Measurements from ENCODE around the gene PLPPR5.
A peak's percentile ranks its signal among the peaks of the same experiment; 100 is the strongest.
"Not testable (repeated sequence)": the region's sequence is repeated elsewhere in the genome, so short reads cannot be mapped to it uniquely, and the experiment has no call there.

Gene PLPPR5

GRCh38 chr1:99004861-99005442 is at the start of gene PLPPR5:
Gene PLPPR5 (minus strand): TSS chr1:99004861. CDS start chr1:99004671, 190 bp downstream.
- no peak for TF ChIP-seq CTCF (IDR thresholded peaks at IDR 0.05; ENCODE audit: low read length, missing control alignments)
- no peak for DNase-seq (ENCODE audit: low read depth)
- peak within 1 kb of the TSS; percentile 33 for H3K4me3 ChIP-seq (replicated peaks; ENCODE audit: low read depth, low read length)

GRCh38 chr1:99051611-99052283 is 47.1 kb upstream of the PLPPR5 start:
- no peak for DNase-seq (ENCODE audit: low read depth)
- TF ChIP-seq CTCF (IDR thresholded peaks at IDR 0.05; ENCODE audit: low read length, missing control alignments) = no peak

GRCh38 chr1:99049745-99050144 is 45.1 kb upstream of the PLPPR5 start:
- no peak overlapping the region for H3K4me3 ChIP-seq (replicated peaks; ENCODE audit: low read depth, low read length)
- no peak for TF ChIP-seq CTCF (IDR thresholded peaks at IDR 0.05; ENCODE audit: low read length, missing control alignments)
- DNase-seq (ENCODE audit: low read depth) = no peak

More at GRCh38 chr1:99051611-99052283, 47.1 kb upstream of the PLPPR5 start:
- no peak overlapping the region for H3K4me3 ChIP-seq (replicated peaks; ENCODE audit: low read depth, low read length)

- H3K4me3 ChIP-seq (replicated peaks; ENCODE audit: low read depth, low read length); DNase-seq (ENCODE audit: low read depth): not testable (repeated sequence)
These were observed 32.1 kb upstream of the PLPPR5 start for GRCh38 chr1:99036746-99037145.

GRCh38 chr1:99018313-99018712 is 13.7 kb upstream of the PLPPR5 start:
- no peak overlapping the region for H3K4me3 ChIP-seq (replicated peaks; ENCODE audit: low read depth, low read length)
- no peak for DNase-seq (ENCODE audit: low read depth)
- no peak for TF ChIP-seq CTCF (IDR thresholded peaks at IDR 0.05; ENCODE audit: low read length, missing control alignments)

GRCh38 chr1:99017655-99018054 is 13.0 kb upstream of the PLPPR5 start:
- no peak for DNase-seq (ENCODE audit: low read depth)
- no peak overlapping the region for H3K4me3 ChIP-seq (replicated peaks; ENCODE audit: low read depth, low read length)
- TF ChIP-seq CTCF (IDR thresholded peaks at IDR 0.05; ENCODE audit: low read length, missing control alignments) = no peak

- TF ChIP-seq CTCF (IDR thresholded peaks at IDR 0.05; ENCODE audit: low read length, missing control alignments) = no peak
- no peak for DNase-seq (ENCODE audit: low read depth)
- H3K4me3 ChIP-seq (replicated peaks; ENCODE audit: low read depth, low read length) = no peak overlapping the region
These were observed 6.0 kb upstream of the PLPPR5 start for GRCh38 chr1:99010679-99011078.
